ENCODE measurements around the gene TCEANC2.
"Not testable (repeated sequence)": the region's sequence is repeated elsewhere in the genome, so short reads cannot be mapped to it uniquely, and the experiment has no call there.

TCEANC2 gene

GRCh38 chr1:54052934-54053744, at the start of gene TCEANC2, which contains the start of gene TMEM59:
Gene TCEANC2, plus strand, starts transcription at chr1:54053608. Its CDS starts 815 bp downstream, at chr1:54054423.
Gene TMEM59, minus strand, starts transcription at chr1:54053204. Its CDS starts 16 bp downstream, at chr1:54053188.
- TF ChIP-seq CTCF (conservative IDR thresholded peaks at IDR 0.05), result no peak
- H3K27ac ChIP-seq, result peak within 1 kb of the TSS; percentile 92

GRCh38 chr1:54003750-54004480, 49.5 kb upstream of the TCEANC2 start:
- H3K27ac ChIP-seq, result not testable (repeated sequence)

- no peak overlapping the region for H3K27ac ChIP-seq
- no peak for TF ChIP-seq CTCF (conservative IDR thresholded peaks at IDR 0.05)
These were observed 48.8 kb upstream of the TCEANC2 start for GRCh38 chr1:54004481-54005049.

- TF ChIP-seq CTCF (conservative IDR thresholded peaks at IDR 0.05), result no peak
- no peak overlapping the region for H3K27ac ChIP-seq
These were observed 46.9 kb upstream of the TCEANC2 start for GRCh38 chr1:54006508-54006907.

GRCh38 chr1:54007613-54008012, 45.8 kb upstream of the TCEANC2 start:
- H3K27ac ChIP-seq, result no peak overlapping the region
- TF ChIP-seq CTCF (conservative IDR thresholded peaks at IDR 0.05), result no peak

- no peak overlapping the region for H3K27ac ChIP-seq
- TF ChIP-seq CTCF (conservative IDR thresholded peaks at IDR 0.05), result no peak
These were observed 44.5 kb upstream of the TCEANC2 start for GRCh38 chr1:54008876-54009275.

GRCh38 chr1:54009406-54009805, 44.0 kb upstream of the TCEANC2 start:
- H3K27ac ChIP-seq, result no peak overlapping the region
- TF ChIP-seq CTCF (conservative IDR thresholded peaks at IDR 0.05), result no peak
